ENCODE results near the gene AGBL4.

Gene AGBL4

DNA sequence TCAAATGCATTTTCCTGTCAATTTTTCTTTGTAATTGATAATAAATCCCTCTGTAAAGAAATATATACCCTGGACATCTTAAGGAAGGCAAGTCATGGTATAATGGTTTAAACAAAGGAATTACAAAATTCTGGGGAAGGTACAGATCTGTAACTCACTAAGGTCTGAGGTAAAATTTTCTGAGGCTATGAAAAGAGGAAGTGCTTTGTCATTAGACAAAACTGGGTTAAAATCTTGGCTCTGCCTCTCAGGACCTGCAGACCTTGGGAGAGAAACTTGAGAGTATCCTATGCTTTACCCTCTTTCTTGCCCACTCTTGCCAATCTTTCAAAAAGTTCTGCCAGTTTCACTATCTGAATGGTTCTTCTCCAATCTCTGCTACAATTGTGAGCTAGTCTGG is 1220.3 kb downstream of the AGBL4 start (continued):
- TF ChIP-seq TSHZ2 (CRISPR knock-in tag; IDR thresholded peaks at IDR 0.05) (no peak), SNAI2 (CRISPR knock-in tag; IDR thresholded peaks at IDR 0.05) (no peak)

DNA sequence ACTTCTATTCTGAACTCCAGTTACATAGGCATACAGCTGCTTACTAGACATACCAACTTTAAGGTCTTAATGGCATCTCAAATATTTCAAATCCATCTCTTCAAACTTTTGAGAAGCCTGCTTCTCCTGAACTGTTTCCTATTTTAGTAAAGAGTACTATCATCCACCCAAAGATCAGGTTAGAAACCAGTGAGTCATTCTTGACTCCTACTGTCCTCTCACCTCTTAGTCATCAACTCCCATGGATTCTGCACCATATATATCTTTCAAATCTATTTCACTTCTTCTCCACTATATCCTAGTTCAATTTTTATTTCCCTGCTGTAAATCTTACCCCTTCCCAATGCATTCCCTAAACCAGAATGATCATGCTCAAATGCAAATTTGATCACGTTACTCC is 1228.9 kb downstream of the AGBL4 start:
- TF ChIP-seq TCF4 (CRISPR knock-in tag; IDR thresholded peaks at IDR 0.05; ENCODE audit: borderline replicate concordance) (no peak), ZNF565 (CRISPR knock-in tag; conservative IDR thresholded peaks at IDR 0.05; ENCODE audit: low read depth) (no peak), PATZ1 (CRISPR knock-in tag; IDR thresholded peaks at IDR 0.05; ENCODE audit: borderline replicate concordance) (no peak), GLIS3 (CRISPR knock-in tag; IDR thresholded peaks at IDR 0.05) (no peak), ZNF8 (CRISPR knock-in tag; IDR thresholded peaks at IDR 0.05) (no peak), BACH2 (CRISPR knock-in tag; IDR thresholded peaks at IDR 0.05; ENCODE audit: borderline replicate concordance) (no peak), ZFP30 (CRISPR knock-in tag; IDR thresholded peaks at IDR 0.05) (no peak), ESRRG (CRISPR knock-in tag; IDR thresholded peaks at IDR 0.05) (no peak), TSHZ2 (CRISPR knock-in tag; IDR thresholded peaks at IDR 0.05) (no peak), CSRNP3 (CRISPR knock-in tag; IDR thresholded peaks at IDR 0.05) (no peak), RARB (CRISPR knock-in tag; IDR thresholded peaks at IDR 0.05) (no peak), CREB5 (CRISPR knock-in tag; IDR thresholded peaks at IDR 0.05; ENCODE audit: low read depth) (no peak), ZFP3 (CRISPR knock-in tag; IDR thresholded peaks at IDR 0.05) (no peak), TOX (CRISPR knock-in tag; IDR thresholded peaks at IDR 0.05; ENCODE audit: borderline replicate concordance) (no peak), ISL1 (CRISPR knock-in tag; IDR thresholded peaks at IDR 0.05) (no peak), ARNTL (CRISPR knock-in tag; IDR thresholded peaks at IDR 0.05; ENCODE audit: borderline replicate concordance, low read depth) (no peak), CSDC2 (CRISPR knock-in tag; IDR thresholded peaks at IDR 0.05) (no peak), PPARA (CRISPR knock-in tag; IDR thresholded peaks at IDR 0.05; ENCODE audit: borderline replicate concordance) (no peak), ZC3H10 (CRISPR knock-in tag; IDR thresholded peaks at IDR 0.05) (no peak)
- TF ChIP-seq, protein P1, sequence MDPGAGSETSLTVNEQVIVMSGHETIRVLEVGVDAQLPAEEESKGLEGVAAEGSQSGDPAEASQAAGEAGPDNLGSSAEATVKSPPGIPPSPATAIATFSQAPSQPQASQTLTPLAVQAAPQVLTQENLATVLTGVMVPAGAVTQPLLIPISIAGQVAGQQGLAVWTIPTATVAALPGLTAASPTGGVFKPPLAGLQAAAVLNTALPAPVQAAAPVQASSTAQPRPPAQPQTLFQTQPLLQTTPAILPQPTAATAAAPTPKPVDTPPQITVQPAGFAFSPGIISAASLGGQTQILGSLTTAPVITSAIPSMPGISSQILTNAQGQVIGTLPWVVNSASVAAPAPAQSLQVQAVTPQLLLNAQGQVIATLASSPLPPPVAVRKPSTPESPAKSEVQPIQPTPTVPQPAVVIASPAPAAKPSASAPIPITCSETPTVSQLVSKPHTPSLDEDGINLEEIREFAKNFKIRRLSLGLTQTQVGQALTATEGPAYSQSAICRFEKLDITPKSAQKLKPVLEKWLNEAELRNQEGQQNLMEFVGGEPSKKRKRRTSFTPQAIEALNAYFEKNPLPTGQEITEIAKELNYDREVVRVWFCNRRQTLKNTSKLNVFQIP (CRISPR knock-in tag; IDR thresholded peaks at IDR 0.05; ENCODE audit: borderline replicate concordance, low read depth): no peak
- no peak; the same call in 2 of the 3 replicates for ATAC-seq
